Endothelial cell of umbilical vein (primary cell): ENCODE data around the gene SGSM1. TPM values are rescaled to one million over a fixed set of nuclear protein-coding genes. Genes with fewer than 3 reads are reported as not detected.

Experiments
- BruUV-seq: library from RNA; stranded (reverse); fragments of 400-500 nt; replicated peaks from 2 replicates; lab custom pipeline; 2021; lab: Mats Ljungman, UMichigan
- CTCF ChIA-PET: fragments of 300-600, 350-600 bp; sonication (Branson Sonifier 250); formaldehyde crosslinking; loops from one replicate; lab custom pipeline; 2021; ENCODE audit warnings: antibody characterized with exemption, inconsistent platforms; lab: Charles Lee
- POLR2A ChIA-PET: fragments of 300-600, 350-600 bp; sonication (Branson Sonifier 250); formaldehyde crosslinking; loops from one replicate; lab custom pipeline; 2021; ENCODE audit warnings: antibody characterized with exemption, inconsistent platforms; lab: Charles Lee
- DNase-seq: peaks from one replicate; pipeline ENCODE4 v3.0.0-alpha.2; 2011; ENCODE audit warnings: low read depth, low spot score
- FAIRE-seq: peaks from 2 replicates; lab custom pipeline; 2011; peaks lifted over from hg19 to GRCh38; lab: Jason Lieb, UNC
- H2AFZ ChIP-seq: 2 replicates; pipeline ENCODE4 v1.6.0; 2012; ENCODE audit warnings: low read depth, low read length, control low read depth, inconsistent platforms
- H3K27ac ChIP-seq: 2 replicates; pipeline ENCODE4 v1.5.1; 2011; ENCODE audit warnings: low read depth, mild to moderate bottlenecking, control low read depth, low read length, moderate library complexity; ENCODE audit not compliant: insufficient read depth
- H3K27me3 ChIP-seq, 2 experiments: 2 replicates each; pipeline versions ENCODE4 v1.6.0 to v1.6.1; 2011; ENCODE audit warnings: low read length in 2 of 2, mixed read lengths in 1 of 2; ENCODE audit not compliant: control insufficient read depth in 2 of 2, insufficient read depth in 2 of 2
- H3K36me3 ChIP-seq, 2 experiments: 2 replicates in 1 of 2; 3 replicates in 1 of 2; pipeline ENCODE4 v1.5.1; 2011; ENCODE audit warnings: low read length in 2 of 2, mild to moderate bottlenecking in 1 of 2, moderate library complexity in 1 of 2; ENCODE audit not compliant: control insufficient read depth in 2 of 2, insufficient read depth in 2 of 2; ENCODE audit errors: extremely low read depth in 1 of 2
- H3K4me1 ChIP-seq: 3 replicates; pipeline ENCODE4 v1.5.1; 2011; ENCODE audit warnings: mild to moderate bottlenecking, low read length; ENCODE audit not compliant: control insufficient read depth, insufficient read depth; ENCODE audit errors: extremely low read depth
- H3K4me2 ChIP-seq: 2 replicates; pipeline ENCODE4 v1.6.1; 2011; ENCODE audit warnings: low read length, control low read depth, mixed read lengths; ENCODE audit not compliant: insufficient read depth
- H3K4me3 ChIP-seq, 3 experiments: fragments of 200-600 bp in 1 of 3; sonication (generic), shearing (Covaris generic) in 1 of 3; replicated peaks in 1 of 3; 2 replicates each; pipeline ENCODE4 v1.5.1; 2011 to 2016; ENCODE audit warnings: control low read depth in 3 of 3, low read length in 3 of 3, mild to moderate bottlenecking in 2 of 3, inconsistent platforms in 1 of 3, low read depth in 1 of 3, moderate library complexity in 1 of 3; ENCODE audit not compliant: insufficient read depth in 1 of 3
- H3K79me2 ChIP-seq: 2 replicates; pipeline ENCODE4 v1.6.0; 2012; ENCODE audit warnings: low read length, inconsistent platforms; ENCODE audit not compliant: control insufficient read depth, insufficient read depth
- H3K9ac ChIP-seq: replicated peaks from 2 replicates; pipeline ENCODE3; 2011; ENCODE audit warnings: low read length, control low read depth; ENCODE audit not compliant: insufficient read depth; ENCODE audit errors: extremely low read depth
- H3K9me1 ChIP-seq: replicated peaks from 3 replicates; pipeline ENCODE4 v1.6.0; 2011; ENCODE audit warnings: mild to moderate bottlenecking, low read length; ENCODE audit not compliant: control insufficient read depth, insufficient read depth; ENCODE audit errors: extremely low read depth
- H3K9me3 ChIP-seq: replicated peaks from 2 replicates; pipeline ENCODE4 v1.5.1; 2012; ENCODE audit warnings: low read length, inconsistent platforms; ENCODE audit not compliant: control insufficient read depth, insufficient read depth
- H4K20me1 ChIP-seq: replicated peaks from 2 replicates; pipeline ENCODE3; 2011; ENCODE audit warnings: mild to moderate bottlenecking, low read length; ENCODE audit not compliant: control insufficient read depth, insufficient read depth; ENCODE audit errors: extremely low read depth
- EZH2 ChIP-seq: IDR thresholded peaks from 2 replicates; pipeline ENCODE4 v1.6.1; 2012; ENCODE audit warnings: borderline replicate concordance, low read depth, mild to moderate bottlenecking, moderate library complexity, low read length, inconsistent platforms; ENCODE audit not compliant: severe bottlenecking
- FOS ChIP-seq: IDR thresholded peaks from 2 replicates; pipeline ENCODE4 v1.6.1; 2011; ENCODE audit warnings: mild to moderate bottlenecking, low read length, moderate library complexity, borderline replicate concordance; ENCODE audit not compliant: insufficient read depth
- GATA2 ChIP-seq: IDR thresholded peaks from 2 replicates; pipeline ENCODE4 v1.7.0; 2011; ENCODE audit warnings: low read depth, mild to moderate bottlenecking, moderate library complexity, mixed read lengths, low read length; ENCODE audit not compliant: insufficient read length, insufficient read depth
- JUN ChIP-seq: IDR thresholded peaks from 2 replicates; pipeline ENCODE4 v1.6.1; 2011; ENCODE audit warnings: borderline replicate concordance, low read depth; ENCODE audit not compliant: insufficient read length, insufficient read depth
- MYC ChIP-seq: IDR thresholded peaks from one replicate; pipeline ENCODE4 v1.6.1; 2011; ENCODE audit warnings: mild to moderate bottlenecking, low read depth, low read length
- POLR2A ChIP-seq: IDR thresholded peaks from 2 replicates; pipeline ENCODE4 v1.6.1; 2012; ENCODE audit warnings: low read depth, mild to moderate bottlenecking, control low read depth, low read length
- POLR2AphosphoS5 ChIP-seq: IDR thresholded peaks from 2 replicates; pipeline ENCODE4 v1.6.1; 2012; ENCODE audit warnings: low read depth, mild to moderate bottlenecking, control low read depth, low read length, moderate library complexity; ENCODE audit not compliant: insufficient read depth
- dilution Hi-C: fragments of 300-500 bp; cut with MboI; formaldehyde crosslinking; loops from one replicate; pipeline ENCODE4 v1.15.0; 2019; ENCODE audit warnings: low sequenced_read_pairs; ENCODE audit not compliant: extremely low pct_ligation_motif_present
- intact Hi-C: fragments of 100-400 bp; cut with micrococcal nuclease; formaldehyde crosslinking; loops from one replicate; pipeline ENCODE4 v1.10.0; 2022
- polyA plus RNA-seq, 4 experiments: library from polyadenylated mRNA; depleted of rRNA in 3 of 4; stranded (reverse) in 3 of 4; unstranded in 1 of 4; fragments of >200 nt; gene quantifications; 2 replicates each; pipeline versions ENCODE4 v1.2.1 to v1.2.3, GENCODE V29; 2011 to 2012; ENCODE audit warnings: missing spikeins in 1 of 4
- total RNA-seq: library from RNA; stranded (reverse); gene quantifications from 2 replicates; pipeline ENCODE4 v1.2.3, GENCODE V29; 2021
- TF ChIP-seq, protein P1 (sequence below): IDR thresholded peaks from 2 replicates; pipeline ENCODE4 v1.6.1; 2011; ENCODE audit not compliant: insufficient read depth, insufficient read length
- TF ChIP-seq, protein P2 (sequence below), 2 donors: IDR thresholded peaks; 1 replicate in 1 of 2; 2 replicates in 1 of 2; pipeline ENCODE4 v1.5.1; 2011; ENCODE audit warnings: low read length in 2 of 2, mild to moderate bottlenecking in 2 of 2, moderate library complexity in 2 of 2, control low read depth in 1 of 2, inconsistent platforms in 1 of 2, low read depth in 1 of 2; ENCODE audit not compliant: insufficient read depth in 1 of 2; ENCODE audit errors: extremely low read depth in 1 of 2

SGSM1 gene
- total and polyA plus RNA-seq, 2 donors (not counting 3 experiments of a cell fraction or from before 2014, with no cell fraction given) = 0.10 to 1.1 TPM

DNA sequence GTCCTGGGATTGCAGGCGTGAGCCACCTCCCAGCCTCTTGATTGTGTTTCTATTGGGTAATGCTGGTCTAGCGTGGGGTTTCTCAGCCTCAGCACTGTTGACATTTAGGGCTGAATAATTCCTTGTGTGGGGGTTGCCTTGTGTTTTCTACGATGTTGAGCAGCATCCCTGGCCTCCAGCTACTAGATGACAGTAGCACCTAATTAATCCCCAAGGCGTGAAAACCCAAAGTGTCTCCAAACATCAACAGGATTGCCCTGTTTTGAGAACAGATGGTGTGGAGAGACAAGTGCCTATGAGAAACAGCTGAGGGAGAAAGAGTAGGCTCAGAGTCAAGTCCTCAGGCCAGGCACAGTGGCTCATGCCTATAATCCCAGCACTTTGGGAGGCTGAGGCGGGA, 67.2 kb downstream of the SGSM1 start:
- Histone ChIP-seq H2AFZ (no peak overlapping the region), H3K79me2 (no peaks in the 10 kb centered on the region), H3K36me3 (no peaks in the 10 kb centered on the region), H3K27ac (no peak overlapping the region), H3K4me2 (no peak overlapping the region), H3K4me3 (no peak overlapping the region), H3K4me1 (no peaks in the 10 kb centered on the region), H3K9ac (no peak overlapping the region), H3K9me3 (no peaks in the 10 kb centered on the region), H3K27me3 (no peaks in the 10 kb centered on the region), H3K9me1 (peaks cover 2% of the 10 kb centered on the region), H4K20me1 (no peaks in the 10 kb centered on the region)
- dilution Hi-C loops (no loop called here), intact Hi-C loops (no loop called here)
- no peak for TF ChIP-seq POLR2AphosphoS5
- TF ChIP-seq GATA2 = no peak
- TF ChIP-seq MYC = no peak
- TF ChIP-seq FOS = no peak
- TF ChIP-seq, protein P1, sequence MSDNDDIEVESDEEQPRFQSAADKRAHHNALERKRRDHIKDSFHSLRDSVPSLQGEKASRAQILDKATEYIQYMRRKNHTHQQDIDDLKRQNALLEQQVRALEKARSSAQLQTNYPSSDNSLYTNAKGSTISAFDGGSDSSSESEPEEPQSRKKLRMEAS = no peak
- TF ChIP-seq, protein P2, sequence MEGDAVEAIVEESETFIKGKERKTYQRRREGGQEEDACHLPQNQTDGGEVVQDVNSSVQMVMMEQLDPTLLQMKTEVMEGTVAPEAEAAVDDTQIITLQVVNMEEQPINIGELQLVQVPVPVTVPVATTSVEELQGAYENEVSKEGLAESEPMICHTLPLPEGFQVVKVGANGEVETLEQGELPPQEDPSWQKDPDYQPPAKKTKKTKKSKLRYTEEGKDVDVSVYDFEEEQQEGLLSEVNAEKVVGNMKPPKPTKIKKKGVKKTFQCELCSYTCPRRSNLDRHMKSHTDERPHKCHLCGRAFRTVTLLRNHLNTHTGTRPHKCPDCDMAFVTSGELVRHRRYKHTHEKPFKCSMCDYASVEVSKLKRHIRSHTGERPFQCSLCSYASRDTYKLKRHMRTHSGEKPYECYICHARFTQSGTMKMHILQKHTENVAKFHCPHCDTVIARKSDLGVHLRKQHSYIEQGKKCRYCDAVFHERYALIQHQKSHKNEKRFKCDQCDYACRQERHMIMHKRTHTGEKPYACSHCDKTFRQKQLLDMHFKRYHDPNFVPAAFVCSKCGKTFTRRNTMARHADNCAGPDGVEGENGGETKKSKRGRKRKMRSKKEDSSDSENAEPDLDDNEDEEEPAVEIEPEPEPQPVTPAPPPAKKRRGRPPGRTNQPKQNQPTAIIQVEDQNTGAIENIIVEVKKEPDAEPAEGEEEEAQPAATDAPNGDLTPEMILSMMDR (IDR thresholded peaks at IDR 0.05; ENCODE audit: extremely low read depth in 1 of 2, insufficient read depth in 1 of 2, low read depth in 1 of 2, low read length in 2 of 2) = no peak
- no peak for TF ChIP-seq POLR2A
- no peak for TF ChIP-seq JUN
- no peak for TF ChIP-seq EZH2
- BruUV-seq = no TSS peak
- ChIA-PET POLR2A (no interaction called here), CTCF (interaction anchor here (2.2 kb wide), 1 partner anchor 23 kb away, joined by 6 read pairs; no protein-coding TSS in a partner anchor)
- FAIRE-seq (no peak), DNase-seq (no peak)
